ENCODE results near the gene AMIGO1.

- TF ChIP-seq CTCF (IDR thresholded peaks at IDR 0.05), result peak in 1 of 5 experiments; percentile 20
- no peak for TF ChIP-seq POLR2A (IDR thresholded peaks at IDR 0.05)
- peak in 1 of 2 donors; percentile 6 for TF ChIP-seq EP300 (IDR thresholded peaks at IDR 0.05)
Observed at GRCh38 chr1:109509176-109510134, at the start of gene AMIGO1.
